Measurements from ENCODE around the gene TMEM184B.
A peak's percentile ranks its signal among the peaks of the same experiment; 100 is the strongest.

TMEM184B gene

DNA sequence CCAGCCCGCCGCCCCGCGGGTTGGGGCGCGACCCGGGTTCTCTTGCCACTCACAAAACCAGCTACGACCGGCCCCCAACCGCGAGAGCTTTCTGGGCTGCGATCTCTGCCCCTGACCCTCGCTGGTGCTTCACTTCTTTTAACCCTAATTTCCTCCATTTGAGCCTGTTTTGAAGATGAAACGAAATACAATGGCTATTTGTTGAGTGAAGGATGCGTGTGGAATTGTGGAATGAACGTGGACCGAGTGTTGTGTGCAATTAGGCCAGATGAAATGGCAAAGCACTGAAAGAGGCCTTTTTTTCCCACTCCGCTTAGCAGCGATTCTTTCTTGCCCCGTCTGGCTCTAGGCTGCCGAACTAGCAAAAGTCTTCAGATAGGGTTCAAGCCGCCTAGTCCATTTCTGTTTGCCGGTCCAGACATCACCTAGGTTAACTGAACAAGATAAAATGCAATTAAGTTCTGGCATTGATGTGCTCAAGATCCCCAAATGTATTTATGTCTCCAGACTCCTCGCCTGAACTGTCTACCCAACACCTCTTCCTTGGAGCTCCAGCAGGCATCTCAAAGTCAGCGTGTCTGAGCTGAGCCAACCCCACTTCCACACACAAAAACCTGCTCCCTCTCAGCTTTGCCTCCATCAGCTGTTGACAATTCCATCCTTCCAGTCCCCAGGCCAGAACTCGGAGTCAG, 471 bp upstream of the TMEM184B start:
- in situ Hi-C loops (cut with MboI; ENCODE audit: low sequenced_read_pairs) = no loop called here
- H3K27me3 ChIP-seq (ENCODE audit: low read depth) = no peaks in the 10 kb centered on the region
- no peaks in the 10 kb centered on the region for H3K9me3 ChIP-seq
- peaks cover 8% of the 10 kb centered on the region for H3K4me1 ChIP-seq
- no peaks in the 10 kb centered on the region; the same call in 1 of the 2 replicates for H3K36me3 ChIP-seq (replicated peaks)
- no peak for DNase-seq (ENCODE audit: low spot score in 2 of 2)
- H3K4me3 ChIP-seq = peak overlapping the region; percentile 85

DNA sequence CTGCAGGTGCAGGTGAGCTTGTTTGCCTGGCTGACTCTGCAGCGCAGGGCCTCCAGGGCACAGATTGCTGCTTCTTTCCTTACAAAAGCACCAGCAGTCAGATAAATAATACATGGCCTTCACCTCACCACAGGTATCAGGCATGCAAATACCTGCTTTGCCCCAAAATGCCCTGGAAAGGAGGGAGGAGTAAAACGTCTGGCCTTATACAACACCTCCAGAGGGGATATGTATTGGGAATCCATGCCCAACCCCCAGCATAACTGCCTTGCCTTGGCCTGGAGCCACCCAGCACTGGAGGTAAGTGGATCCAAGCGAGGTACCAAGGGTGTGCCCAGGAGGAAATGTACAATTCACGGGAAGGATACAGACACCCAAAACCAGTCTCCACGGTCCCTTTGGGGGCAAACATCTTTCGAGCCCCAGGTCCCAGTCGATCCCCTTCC, 860 bp downstream of the TMEM184B start:
- DNase-seq (ENCODE audit: low spot score in 2 of 2) = peak in 1 of 2 experiments; percentile 50
- Histone ChIP-seq H3K4me3 (peak overlapping the region; percentile 85), H3K4me1 (peaks cover 8% of the 10 kb centered on the region), H3K36me3 (replicated peaks) (no peaks in the 10 kb centered on the region; the same call in 1 of the 2 replicates), H3K27me3 (ENCODE audit: low read depth) (no peaks in the 10 kb centered on the region), H3K9me3 (no peaks in the 10 kb centered on the region)
- in situ Hi-C loops (cut with MboI; ENCODE audit: low sequenced_read_pairs) = no loop called here

DNA sequence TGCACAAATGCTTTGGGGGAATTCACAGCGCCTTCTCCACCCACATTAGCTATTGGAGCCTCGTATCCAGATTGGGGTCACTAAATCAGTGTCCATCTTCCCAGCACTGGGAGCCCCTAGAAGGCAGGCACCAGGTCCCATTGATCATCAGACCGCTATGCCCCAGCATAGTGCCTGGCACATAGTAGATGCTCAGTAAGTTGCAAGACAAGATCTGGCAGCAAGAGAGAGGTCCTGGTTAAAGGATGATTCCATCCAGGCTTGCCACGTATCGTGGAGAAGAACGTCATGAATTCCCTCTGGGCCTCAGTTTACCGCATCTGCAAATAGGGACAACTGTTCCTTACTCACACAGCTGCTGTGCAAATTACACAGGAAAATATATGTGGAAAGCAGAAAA, 1.7 kb downstream of the TMEM184B start:
- in situ Hi-C loops (cut with MboI; ENCODE audit: low sequenced_read_pairs) = no loop called here
- H3K9me3 ChIP-seq = no peaks in the 10 kb centered on the region
- H3K36me3 ChIP-seq (replicated peaks) = no peaks in the 10 kb centered on the region; the same call in 1 of the 2 replicates
- no peak for DNase-seq (ENCODE audit: low spot score in 2 of 2)
- no peak overlapping the region for H3K4me3 ChIP-seq
- peaks cover 8% of the 10 kb centered on the region for H3K4me1 ChIP-seq
- H3K27me3 ChIP-seq (ENCODE audit: low read depth) = no peaks in the 10 kb centered on the region

DNA sequence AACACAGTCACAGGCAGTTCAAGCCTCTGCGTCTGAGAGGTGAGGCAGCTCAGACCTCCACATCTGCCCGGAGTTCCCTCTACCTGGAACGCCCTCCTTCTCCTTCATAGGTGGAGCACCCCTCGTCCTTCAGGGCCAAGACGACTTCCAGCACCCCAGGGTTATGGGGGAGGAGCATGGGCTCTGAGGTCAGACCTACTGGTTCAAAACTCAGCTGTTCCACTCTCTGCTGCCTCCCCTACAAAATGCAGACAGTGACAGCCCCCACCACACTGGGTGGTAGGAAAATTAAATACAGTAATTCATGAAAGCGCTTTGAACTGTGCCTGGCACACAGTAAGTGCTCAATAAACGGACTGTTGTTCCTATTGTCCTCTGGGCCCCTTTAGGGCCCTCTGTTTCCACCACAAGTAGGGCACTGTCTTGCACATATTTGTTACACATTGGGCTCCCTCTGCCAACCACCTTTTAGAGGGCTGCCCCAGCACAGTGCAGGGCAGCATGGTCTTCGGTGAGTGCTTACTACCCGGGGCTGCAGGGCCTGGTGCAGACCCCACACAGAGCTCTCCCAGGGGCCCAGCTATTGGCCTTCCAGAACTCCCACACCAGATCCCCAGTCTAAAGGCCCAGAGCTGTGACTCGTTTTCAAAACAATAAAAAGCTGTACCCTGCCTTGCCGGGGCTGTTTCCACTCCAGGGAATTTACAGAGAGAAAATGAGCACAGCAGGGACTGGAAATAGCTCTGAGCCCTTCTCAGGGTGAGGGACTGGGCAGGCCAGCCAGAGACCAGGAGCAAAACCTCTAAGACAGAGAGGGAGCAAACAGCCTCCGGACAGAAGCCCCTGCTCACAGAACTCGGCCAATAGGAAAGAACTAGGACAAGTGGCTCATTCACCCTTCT, 2.5 kb downstream of the TMEM184B start:
- H3K27me3 ChIP-seq (ENCODE audit: low read depth) = no peaks in the 10 kb centered on the region
- H3K4me1 ChIP-seq = peaks cover 8% of the 10 kb centered on the region
- no peaks in the 10 kb centered on the region for H3K9me3 ChIP-seq
- no peaks in the 10 kb centered on the region; the same call in 1 of the 2 replicates for H3K36me3 ChIP-seq (replicated peaks)
- in situ Hi-C loops (cut with MboI; ENCODE audit: low sequenced_read_pairs) = no loop called here
- DNase-seq (ENCODE audit: low spot score in 2 of 2) = no peak
- 0 out of 2 replicates have a peak overlapping the region, but pooled peaks have one; percentile 4 for H3K4me3 ChIP-seq

DNA sequence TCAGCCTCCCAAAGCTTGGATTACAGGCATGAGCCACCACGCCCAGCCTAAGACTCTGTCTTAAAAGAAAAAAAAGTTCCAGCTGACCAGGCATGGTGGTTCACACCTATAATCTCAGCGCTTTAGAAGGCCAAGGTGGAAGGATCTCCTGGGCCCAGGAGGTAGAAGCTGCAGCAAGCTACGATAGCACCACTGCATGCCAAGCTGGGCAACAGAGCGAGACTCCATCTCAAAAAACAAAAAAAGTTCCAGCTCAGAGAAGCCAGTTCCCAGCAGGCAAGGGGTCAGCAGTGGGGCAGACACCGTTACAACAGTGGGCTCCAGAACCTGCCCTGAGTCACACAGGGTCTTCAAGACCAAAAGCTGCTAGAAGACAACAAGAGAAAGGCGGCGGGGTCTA, 3.3 kb downstream of the TMEM184B start:
- no peak overlapping the region for H3K4me3 ChIP-seq
- peaks cover 8% of the 10 kb centered on the region for H3K4me1 ChIP-seq
- no peaks in the 10 kb centered on the region for H3K27me3 ChIP-seq (ENCODE audit: low read depth)
- in situ Hi-C loops (cut with MboI; ENCODE audit: low sequenced_read_pairs) = no loop called here
- no peak for DNase-seq (ENCODE audit: low spot score in 2 of 2)
- no peaks in the 10 kb centered on the region; the same call in 1 of the 2 replicates for H3K36me3 ChIP-seq (replicated peaks)
- no peaks in the 10 kb centered on the region for H3K9me3 ChIP-seq

DNA sequence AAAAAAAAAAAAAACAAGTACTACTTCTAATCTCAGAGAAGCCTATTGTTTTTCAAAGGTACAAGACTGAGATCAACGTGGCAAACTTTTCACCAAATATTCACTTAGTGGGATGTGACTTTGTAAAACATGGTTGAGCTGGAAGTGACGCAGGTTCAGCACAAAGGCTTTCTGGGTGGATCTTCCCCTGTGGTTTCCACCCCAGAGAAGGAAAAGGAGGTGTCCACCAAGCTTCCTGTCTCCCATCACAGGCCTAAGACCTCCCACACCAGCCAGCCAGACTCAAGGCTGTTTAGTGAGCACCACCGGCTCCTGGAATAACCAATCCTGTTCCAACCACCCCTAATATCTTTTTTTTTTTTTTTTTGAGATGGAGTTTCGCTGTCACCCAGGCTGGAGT, 5.7 kb downstream of the TMEM184B start:
- peaks cover 2% of the 10 kb centered on the region; the same call in 1 of the 2 replicates for H3K4me1 ChIP-seq
- in situ Hi-C loops (cut with MboI; ENCODE audit: low sequenced_read_pairs) = no loop called here
- no peak overlapping the region for H3K4me3 ChIP-seq
- no peak for DNase-seq (ENCODE audit: low spot score in 2 of 2)
- H3K9me3 ChIP-seq = no peaks in the 10 kb centered on the region
- no peaks in the 10 kb centered on the region for H3K36me3 ChIP-seq (replicated peaks)
- no peaks in the 10 kb centered on the region for H3K27me3 ChIP-seq (ENCODE audit: low read depth)

DNA sequence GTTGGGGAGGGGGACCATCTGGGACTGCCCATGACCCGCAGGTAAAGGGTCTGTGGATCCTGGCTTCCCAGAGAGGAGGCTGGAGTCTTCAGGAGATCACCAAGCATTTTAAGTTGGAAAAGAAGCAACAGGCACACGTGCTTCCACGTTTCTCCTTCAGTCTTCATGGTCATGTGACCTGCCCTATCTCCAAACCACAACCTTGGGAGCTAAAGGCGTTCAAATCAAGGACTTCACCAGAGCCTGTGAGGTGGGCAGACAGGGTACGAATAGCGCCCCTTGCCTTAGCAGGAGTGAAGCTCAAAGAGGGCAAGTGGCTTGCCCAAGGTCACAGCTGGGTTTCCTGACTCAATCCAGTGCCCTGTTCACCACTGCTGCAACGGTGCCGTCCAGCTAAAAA, 6.7 kb downstream of the TMEM184B start:
- in situ Hi-C loops (cut with MboI; ENCODE audit: low sequenced_read_pairs) = no loop called here
- Histone ChIP-seq H3K36me3 (replicated peaks) (no peaks in the 10 kb centered on the region), H3K4me1 (no peaks in the 10 kb centered on the region), H3K27me3 (ENCODE audit: low read depth) (no peaks in the 10 kb centered on the region), H3K9me3 (no peaks in the 10 kb centered on the region), H3K4me3 (no peak overlapping the region)
- no peak for DNase-seq (ENCODE audit: low spot score in 2 of 2)

DNA sequence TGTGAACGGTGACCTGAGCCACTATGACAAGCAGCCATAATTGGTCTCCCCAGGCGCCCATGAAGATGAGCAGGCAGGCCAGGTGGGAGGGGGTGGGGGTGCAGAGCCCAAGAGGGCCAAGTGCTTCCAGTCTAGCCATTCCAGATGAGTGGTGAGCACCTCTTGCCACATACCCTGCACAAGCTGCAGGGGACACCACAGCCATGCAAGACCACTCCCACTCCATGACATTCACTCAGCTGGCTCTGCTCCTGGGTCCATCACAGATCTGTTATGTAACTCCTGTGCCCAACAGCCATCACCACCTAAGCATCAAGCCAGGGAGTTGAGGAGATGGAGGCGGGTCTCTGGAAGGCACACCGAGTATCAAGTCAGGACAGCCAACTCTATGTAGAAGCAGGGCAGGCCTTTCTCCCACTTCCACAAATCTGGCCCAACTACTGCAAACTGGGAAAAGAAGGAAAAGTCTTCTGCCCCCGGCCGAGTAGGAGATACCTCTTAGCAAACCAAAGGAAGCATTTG, 8.4 kb downstream of the TMEM184B start:
- H3K4me3 ChIP-seq = no peak overlapping the region
- no peaks in the 10 kb centered on the region for H3K4me1 ChIP-seq
- in situ Hi-C loops (cut with MboI; ENCODE audit: low sequenced_read_pairs) = no loop called here
- no peak for DNase-seq (ENCODE audit: low spot score in 2 of 2)
- no peaks in the 10 kb centered on the region for H3K36me3 ChIP-seq (replicated peaks)
- H3K27me3 ChIP-seq (ENCODE audit: low read depth) = no peaks in the 10 kb centered on the region
- no peaks in the 10 kb centered on the region for H3K9me3 ChIP-seq

DNA sequence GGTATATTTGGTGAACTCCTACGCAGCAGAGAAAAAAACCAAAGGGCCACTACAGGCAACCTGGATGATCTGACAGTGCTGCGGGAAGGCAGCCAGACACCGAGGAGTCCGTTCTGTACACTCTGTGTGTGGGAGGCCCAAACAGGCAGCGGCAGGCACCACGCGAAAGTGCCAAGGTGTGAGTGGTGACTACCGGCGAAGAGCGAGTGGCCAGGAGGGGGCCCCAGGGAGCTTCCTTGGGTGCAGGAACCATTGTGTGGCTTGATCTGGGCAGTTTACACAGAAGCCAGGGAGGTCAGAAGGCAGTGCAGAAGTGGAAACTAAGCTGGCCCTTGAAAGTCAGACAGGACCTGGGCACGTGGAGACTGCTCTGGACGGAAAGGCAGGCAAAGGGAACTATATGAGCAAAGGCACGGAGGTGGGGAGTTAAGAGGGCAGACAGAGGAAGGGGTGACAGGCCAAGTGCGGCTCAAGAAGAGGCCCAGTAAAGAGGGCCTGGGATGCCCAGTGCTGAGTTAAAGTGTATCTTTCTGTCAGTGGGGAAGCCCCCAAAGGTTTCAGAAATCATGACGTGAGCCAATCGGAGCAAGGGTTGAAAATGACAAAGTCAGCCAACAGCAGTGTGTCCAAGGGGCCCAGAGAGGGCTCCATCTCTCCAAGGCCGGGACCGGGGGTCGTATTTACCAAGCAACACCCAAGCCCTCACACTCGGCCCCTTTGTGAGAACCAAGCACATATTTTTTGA, 10.6 kb downstream of the TMEM184B start:
- Histone ChIP-seq H3K9me3 (no peaks in the 10 kb centered on the region), H3K4me3 (no peak overlapping the region), H3K4me1 (no peaks in the 10 kb centered on the region), H3K36me3 (replicated peaks) (no peaks in the 10 kb centered on the region), H3K27me3 (ENCODE audit: low read depth) (no peaks in the 10 kb centered on the region)
- peak in 1 of 2 experiments; percentile 65 for DNase-seq (ENCODE audit: low spot score in 2 of 2)
- in situ Hi-C loops (cut with MboI; ENCODE audit: low sequenced_read_pairs) = no loop called here

DNA sequence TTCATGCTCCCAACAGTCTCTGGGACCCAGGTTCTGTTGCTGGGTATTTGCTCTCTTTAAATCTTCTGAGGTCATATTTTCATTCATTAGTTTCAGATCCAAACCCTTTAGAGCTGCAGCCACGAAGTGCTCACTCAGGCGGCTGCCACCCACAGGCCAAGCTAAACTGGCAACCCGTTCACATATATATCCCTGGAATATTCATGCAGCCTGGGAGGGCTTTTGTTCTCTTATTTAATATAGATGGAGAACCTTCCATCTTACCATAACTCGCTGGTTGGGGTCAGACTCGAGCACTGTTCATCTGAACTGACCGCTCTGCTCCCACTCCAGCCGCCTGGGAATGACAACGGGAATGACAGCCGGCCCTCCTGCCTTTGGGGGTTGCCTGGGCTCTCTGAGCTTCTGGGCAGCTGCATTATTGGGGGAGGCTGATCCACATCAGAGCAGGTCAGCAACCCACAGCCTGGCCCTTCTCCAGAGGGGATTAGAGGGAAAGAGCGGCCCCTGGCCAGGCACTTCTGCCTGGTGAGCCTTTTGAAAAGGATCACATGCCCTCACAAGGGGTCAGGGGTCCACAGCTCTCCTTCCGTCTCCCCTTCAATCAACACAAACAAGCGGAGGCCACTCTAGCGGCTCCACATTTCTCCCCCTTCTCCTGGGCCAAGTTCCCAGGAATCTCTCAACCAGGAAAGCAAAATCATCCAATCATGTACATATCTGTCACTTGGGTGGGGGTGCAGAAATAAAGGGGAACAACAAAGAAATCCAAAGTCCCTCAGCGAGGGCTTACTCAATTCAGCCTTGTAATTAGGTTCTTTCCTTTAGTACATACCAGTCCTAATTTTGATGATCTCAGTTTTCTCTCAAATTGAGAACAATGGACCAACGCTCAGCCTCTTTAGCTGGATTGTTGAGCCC, 11.8 kb downstream of the TMEM184B start:
- Histone ChIP-seq H3K27me3 (ENCODE audit: low read depth) (no peaks in the 10 kb centered on the region), H3K4me1 (no peaks in the 10 kb centered on the region), H3K4me3 (no peak overlapping the region), H3K36me3 (replicated peaks) (no peaks in the 10 kb centered on the region), H3K9me3 (no peaks in the 10 kb centered on the region)
- in situ Hi-C loops (cut with MboI; ENCODE audit: low sequenced_read_pairs) = no loop called here
- DNase-seq (ENCODE audit: low spot score in 2 of 2) = no peak

DNA sequence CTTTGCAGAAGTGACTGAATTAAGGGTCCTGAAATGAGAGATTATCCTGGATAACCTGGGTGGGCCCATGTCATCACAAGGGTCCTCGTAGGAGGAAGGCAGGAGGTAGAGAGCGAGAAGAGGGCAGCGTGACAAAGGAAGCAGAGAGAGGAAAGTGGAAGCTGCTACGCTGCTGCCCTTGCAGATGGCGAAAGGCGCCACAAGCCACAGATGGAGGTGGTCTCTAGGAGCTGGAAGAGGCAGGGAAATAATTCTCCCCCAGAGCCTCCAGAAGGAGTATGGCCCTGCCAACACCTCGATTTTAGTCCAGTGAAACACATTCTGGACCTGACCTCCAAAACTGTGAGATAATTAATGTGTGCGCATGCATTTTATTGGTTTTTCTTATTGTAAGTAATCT, 13.4 kb downstream of the TMEM184B start:
- H3K4me3 ChIP-seq = no peak overlapping the region

DNA sequence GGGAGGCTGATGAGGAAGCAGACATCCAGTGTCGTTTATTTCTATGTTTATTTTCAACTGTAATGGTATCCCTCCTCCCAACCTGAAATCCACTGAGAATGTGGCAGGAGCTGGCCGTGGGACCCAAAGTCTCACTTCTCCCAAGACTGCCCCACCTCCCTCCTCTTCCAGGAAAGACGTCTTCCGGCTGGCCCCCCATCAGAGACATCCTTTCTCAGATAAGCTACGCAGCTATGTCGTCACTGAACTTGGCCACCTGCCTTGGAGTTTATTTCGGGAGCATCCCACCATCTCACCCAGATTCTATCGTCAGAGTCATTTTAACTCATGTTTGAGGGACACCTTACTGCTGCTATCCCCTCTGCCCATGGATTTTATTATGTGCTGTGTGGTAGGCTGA, 13.9 kb downstream of the TMEM184B start:
- H3K4me3 ChIP-seq = no peak overlapping the region
- in situ Hi-C loops (cut with MboI; ENCODE audit: low sequenced_read_pairs) = no loop called here
- no peaks in the 10 kb centered on the region for H3K4me1 ChIP-seq
- H3K9me3 ChIP-seq = no peaks in the 10 kb centered on the region
- no peaks in the 10 kb centered on the region for H3K36me3 ChIP-seq (replicated peaks)
- no peaks in the 10 kb centered on the region for H3K27me3 ChIP-seq (ENCODE audit: low read depth)
- no peak for DNase-seq (ENCODE audit: low spot score in 2 of 2)

More for the DNA sequence above, 13.4 kb downstream of the TMEM184B start:
- no peaks in the 10 kb centered on the region for H3K27me3 ChIP-seq (ENCODE audit: low read depth)
- in situ Hi-C loops (cut with MboI; ENCODE audit: low sequenced_read_pairs) = no loop called here
- no peaks in the 10 kb centered on the region for H3K4me1 ChIP-seq
- H3K36me3 ChIP-seq (replicated peaks) = no peaks in the 10 kb centered on the region
- DNase-seq (ENCODE audit: low spot score in 2 of 2) = no peak
- H3K9me3 ChIP-seq = no peaks in the 10 kb centered on the region

All from HAP-1 (cell line).